GM10847 (cell line): ENCODE measurements around the gene MAPK8IP2.

Experiments
- POLR2A ChIP-seq: IDR thresholded peaks from 2 replicates; pipeline ENCODE4 v1.6.1; 2011; ENCODE audit not compliant: insufficient read length; ENCODE audit errors: extremely low read depth

The MAPK8IP2 gene

DNA sequence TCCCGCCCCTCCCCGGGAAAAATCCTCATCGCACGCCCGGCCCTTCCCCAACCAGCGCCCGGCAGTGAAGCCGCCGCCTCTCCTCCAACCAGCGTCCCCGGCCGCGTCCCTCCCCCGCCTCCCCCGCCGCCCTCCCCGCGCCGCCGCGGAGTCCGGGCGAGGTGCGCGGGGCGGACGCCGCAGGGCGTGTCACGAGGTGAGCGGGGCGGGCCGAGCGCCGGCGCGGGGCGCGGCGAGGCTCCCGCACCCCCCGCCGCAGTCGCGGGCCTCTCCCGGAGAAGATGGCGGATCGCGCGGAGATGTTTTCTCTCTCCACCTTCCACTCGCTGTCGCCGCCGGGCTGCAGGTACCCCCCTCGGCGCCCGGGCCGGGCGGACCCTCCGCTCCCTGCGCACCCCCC is at the start of gene MAPK8IP2:
MAPK8IP2 (plus strand) TSS at position 256 of the 400 bp plus-strand sequence; CDS start at position 282, 26 bp downstream.
- no peak for TF ChIP-seq POLR2A

DNA sequence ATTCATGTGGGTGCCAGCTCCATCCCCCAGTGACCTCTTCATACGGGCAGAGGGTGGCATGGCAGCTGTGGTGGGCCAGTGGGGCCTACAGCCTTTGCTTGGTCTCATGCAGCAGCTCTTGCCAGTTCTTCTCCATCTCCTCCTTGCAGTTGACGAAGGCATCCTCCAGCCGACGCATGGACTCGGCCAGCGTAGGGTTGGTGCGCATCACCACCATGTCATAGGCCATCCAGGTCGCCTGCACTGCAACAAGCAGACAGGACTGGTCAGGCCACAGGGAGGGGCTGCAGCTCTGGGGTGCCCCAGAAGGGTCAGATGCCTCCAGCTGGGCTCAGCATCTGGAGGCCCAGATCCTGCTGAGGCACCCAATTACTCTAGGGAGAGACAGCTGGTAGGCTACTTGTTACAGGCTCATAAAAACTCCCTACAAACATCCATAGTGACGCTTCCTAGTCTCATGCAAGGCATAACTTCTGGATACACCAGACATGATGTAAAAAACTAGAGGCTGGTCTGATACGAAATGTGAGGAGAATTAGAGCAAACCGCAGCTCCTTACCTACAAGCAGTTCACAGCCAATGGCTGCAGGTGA is 49.3 kb upstream of the MAPK8IP2 start:
- no peak for TF ChIP-seq POLR2A

DNA sequence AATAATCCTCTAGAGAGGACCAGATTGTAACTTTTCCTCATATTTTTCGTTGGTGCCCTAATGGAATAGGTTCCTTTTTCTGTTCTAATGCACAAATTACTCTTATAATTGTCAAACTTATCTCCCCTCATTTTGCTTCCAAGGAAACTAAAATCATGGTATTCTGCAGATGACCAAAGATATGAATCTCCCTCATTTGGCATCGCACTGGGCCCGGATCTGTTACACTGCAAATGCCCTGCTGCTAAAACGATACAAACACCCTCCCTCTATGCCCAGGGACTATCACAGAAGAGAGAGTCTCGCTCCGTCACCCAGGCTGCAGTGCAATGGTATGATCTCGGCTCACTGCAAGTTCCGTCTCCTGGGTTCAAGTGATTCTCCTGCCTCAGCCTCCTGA is 47.3 kb upstream of the MAPK8IP2 start:
- no peak for TF ChIP-seq POLR2A

GRCh38 chr22:50556703-50557102 is 43.9 kb upstream of the MAPK8IP2 start:
- no peak for TF ChIP-seq POLR2A

- no peak for TF ChIP-seq POLR2A
Observed at GRCh38 chr22:50560034-50560433, 40.6 kb upstream of the MAPK8IP2 start.

- no peak for TF ChIP-seq POLR2A
Observed at GRCh38 chr22:50561401-50562358, 38.9 kb upstream of the MAPK8IP2 start.

DNA sequence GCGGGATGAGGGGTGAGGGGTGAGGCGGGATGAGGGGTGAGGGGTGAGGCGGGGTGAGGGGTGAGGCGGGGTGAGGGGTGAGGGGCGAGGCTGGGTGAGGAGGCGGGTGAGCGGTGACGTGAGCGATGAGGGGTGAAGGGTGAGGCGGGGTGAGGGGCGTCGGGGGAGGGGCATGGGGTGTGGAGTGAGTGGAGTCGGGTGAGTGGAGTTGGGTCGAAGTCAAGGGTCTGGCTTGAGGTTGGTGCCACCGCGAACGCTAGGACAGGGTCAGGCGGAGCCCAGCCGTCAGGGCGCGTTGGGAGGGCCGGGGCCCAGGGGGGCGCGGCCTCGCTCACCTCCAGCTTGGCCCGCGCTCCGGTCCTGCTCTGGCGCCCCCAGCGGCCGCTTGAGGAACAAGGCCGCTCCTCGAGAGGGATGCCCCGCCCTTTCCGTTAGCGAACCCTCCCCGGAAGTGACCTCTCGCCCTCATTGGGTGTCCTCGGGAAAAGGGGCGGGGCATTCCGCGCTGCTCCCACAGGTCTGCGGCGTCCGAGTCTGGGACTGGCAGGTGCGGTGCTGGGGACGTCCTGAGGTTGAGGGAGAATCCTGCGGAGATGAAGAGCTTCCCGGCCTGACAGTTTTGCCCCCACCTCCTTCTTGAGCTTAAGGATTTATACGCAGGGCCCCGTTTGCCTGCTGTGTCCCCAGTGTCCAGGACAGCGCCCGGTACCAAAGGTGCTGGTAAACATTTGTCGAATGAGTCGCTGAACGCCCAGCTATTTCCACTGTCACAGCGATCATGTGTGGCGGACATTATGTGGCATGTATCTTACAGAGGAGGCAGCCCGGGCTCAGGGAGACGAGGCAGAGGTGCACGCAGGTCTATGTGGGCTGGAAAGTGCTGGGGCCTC is 37.8 kb upstream of the MAPK8IP2 start, which contains the start of gene SYCE3:
SYCE3 (minus strand) TSS at position 397 of the 890 bp plus-strand sequence. CDS start 6,514 bp downstream, outside the sequence.
- peak; percentile 62 for TF ChIP-seq POLR2A

- TF ChIP-seq POLR2A: no peak
Observed at GRCh38 chr22:50563413-50564160, 37.0 kb upstream of the MAPK8IP2 start.

DNA sequence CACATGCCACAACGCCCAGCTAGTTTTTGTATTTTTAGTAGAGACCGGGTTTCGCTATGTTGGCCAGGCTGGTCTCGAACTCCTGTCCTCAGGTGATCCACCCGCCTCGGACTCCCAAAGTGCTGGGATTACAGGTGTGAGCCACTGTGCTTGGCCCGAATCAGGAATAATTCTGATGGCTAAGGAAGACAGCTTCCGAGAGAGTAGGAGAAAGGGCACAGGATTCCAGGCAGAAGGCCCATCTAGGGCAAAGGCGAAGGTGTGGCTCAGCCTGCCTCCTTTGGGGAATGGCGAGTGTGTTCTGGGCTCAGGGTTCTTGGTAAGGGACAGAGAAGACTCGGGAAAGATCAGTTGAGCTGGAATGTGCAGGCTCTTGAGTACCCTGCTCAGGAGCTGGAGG is 36.3 kb upstream of the MAPK8IP2 start:
- no peak for TF ChIP-seq POLR2A

- TF ChIP-seq POLR2A: no peak
Observed at GRCh38 chr22:50567721-50568252, 32.8 kb upstream of the MAPK8IP2 start.

DNA sequence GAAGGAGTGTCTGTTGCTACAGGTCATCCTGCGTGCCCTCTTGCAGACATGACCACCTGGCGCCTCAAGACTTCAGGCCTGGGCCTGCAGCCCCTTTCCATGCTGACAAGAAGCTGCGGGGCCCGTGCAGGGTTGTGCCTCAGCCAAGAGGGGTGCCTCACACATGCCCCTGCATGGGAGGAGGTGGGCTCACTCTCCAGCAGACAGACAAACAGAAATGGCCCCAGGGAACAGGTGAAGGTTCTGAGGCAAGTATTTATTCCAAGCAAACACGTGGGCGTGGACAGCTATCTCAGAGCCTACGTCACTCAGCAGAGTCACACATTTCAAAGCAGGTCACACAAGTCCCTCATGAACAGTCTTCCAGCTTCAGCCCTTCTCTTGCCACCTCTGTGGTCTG is 32.0 kb upstream of the MAPK8IP2 start:
- TF ChIP-seq POLR2A: no peak

- TF ChIP-seq POLR2A: no peak
Observed at GRCh38 chr22:50569041-50569459, 31.5 kb upstream of the MAPK8IP2 start.

DNA sequence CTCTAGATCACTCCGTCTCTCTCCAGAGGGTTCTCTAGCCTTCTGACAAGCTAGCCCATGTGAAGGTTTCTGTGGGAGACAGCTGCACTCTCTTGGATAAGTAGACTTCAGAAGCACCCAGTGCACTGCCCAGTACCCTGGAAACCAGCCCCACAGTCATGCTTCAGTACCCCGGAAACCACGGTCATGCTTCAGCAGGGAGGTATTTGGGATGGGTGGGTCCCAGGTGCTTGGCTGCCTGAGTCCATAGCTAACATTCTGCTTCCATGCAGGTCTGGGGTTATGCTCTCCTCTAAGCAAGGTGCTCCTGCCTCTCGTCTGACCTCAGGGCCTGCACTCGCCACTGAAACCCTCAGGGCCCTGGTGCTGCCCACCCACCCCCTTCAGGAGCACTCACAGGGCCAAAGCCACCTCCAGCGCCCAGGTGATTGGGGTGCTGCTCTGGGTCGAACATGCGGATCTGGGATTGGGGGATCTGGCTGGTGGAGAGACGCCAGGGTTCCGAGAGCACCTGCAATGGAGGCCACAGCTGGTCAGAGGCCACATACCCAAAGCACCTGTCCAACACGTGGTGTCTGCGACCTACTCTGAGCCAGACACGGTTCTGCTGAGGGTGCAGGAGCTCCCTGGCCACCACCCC is 30.6 kb upstream of the MAPK8IP2 start:
- no peak for TF ChIP-seq POLR2A

GRCh38 chr22:50570861-50571260 is 29.7 kb upstream of the MAPK8IP2 start:
- TF ChIP-seq POLR2A: no peak
